ENCODE data around the gene RYR1.

GRCh38 chr19:38451036-38451435 is 17.5 kb downstream of the RYR1 start:
- TF ChIP-seq CTCF (IDR thresholded peaks at IDR 0.05 in 2 of 3, conservative IDR thresholded peaks at IDR 0.05 in 1 of 3; ENCODE audit: borderline replicate concordance in 1 of 3, insufficient read depth in 1 of 3, low read depth in 2 of 3, low read length in 2 of 3) (no peak), POLR2A (IDR thresholded peaks at IDR 0.05; ENCODE audit: borderline replicate concordance, extremely low read depth, insufficient read depth, insufficient read length) (no peak), RAD21 (IDR thresholded peaks at IDR 0.05; ENCODE audit: low read depth) (no peak), EZH2 (IDR thresholded peaks at IDR 0.05) (no peak), SP1 (IDR thresholded peaks at IDR 0.05; ENCODE audit: low read depth) (no peak), EZH2phosphoT487 (IDR thresholded peaks at IDR 0.05; ENCODE audit: borderline replicate concordance) (no peak)

Data from HCT116 (cell line).